Liver (tissue), 9 donors: ENCODE results near the gene OMP. TPM values are rescaled to one million over a fixed set of nuclear protein-coding genes. Genes with fewer than 3 reads are reported as not detected.

Experiments
- DNase-seq: peaks from one replicate; pipeline ENCODE4 v3.0.0-alpha.2; 2017; ENCODE audit warnings: low spot score
- H3K27ac ChIP-seq, 2 donors: one replicate each; pipeline ENCODE4 v1.7.0; 2013; ENCODE audit warnings: inconsistent platforms in 2 of 2, low read length in 2 of 2, control low read depth in 1 of 2, low read depth in 1 of 2, mild to moderate bottlenecking in 1 of 2
- H3K27me3 ChIP-seq, 4 donors: one replicate each; pipeline versions ENCODE4 v1.6.1 to v1.7.0; 2013; ENCODE audit warnings: low read length in 3 of 4, inconsistent platforms in 1 of 4, mild to moderate bottlenecking in 1 of 4, moderate library complexity in 1 of 4; ENCODE audit not compliant: control insufficient read depth in 4 of 4, insufficient read depth in 4 of 4
- H3K36me3 ChIP-seq, 4 donors: one replicate each; pipeline versions ENCODE4 v1.6.1 to v1.7.0; 2013; ENCODE audit warnings: low read length in 3 of 4, mild to moderate bottlenecking in 3 of 4, low read depth in 1 of 4, moderate library complexity in 1 of 4; ENCODE audit not compliant: control insufficient read depth in 4 of 4, insufficient read depth in 3 of 4
- H3K4me1 ChIP-seq, 4 donors: one replicate each; pipeline versions ENCODE4 v1.6.1 to v1.7.0; 2013; ENCODE audit warnings: low read length in 3 of 4, mild to moderate bottlenecking in 3 of 4, moderate library complexity in 1 of 4; ENCODE audit not compliant: control insufficient read depth in 4 of 4, insufficient read depth in 4 of 4
- H3K4me3 ChIP-seq, 3 donors: one replicate each; pipeline versions ENCODE4 v1.6.1 to v1.7.0; 2013; ENCODE audit warnings: low read length in 3 of 3, control low read depth in 1 of 3, low read depth in 1 of 3, mild to moderate bottlenecking in 1 of 3
- H3K9ac ChIP-seq, 2 donors: one replicate each; pipeline ENCODE4 v1.7.0; 2013; ENCODE audit warnings: low read length in 2 of 2, mild to moderate bottlenecking in 2 of 2, moderate library complexity in 2 of 2, control low read depth in 1 of 2, low read depth in 1 of 2
- H3K9me3 ChIP-seq, 4 donors: one replicate each; pipeline versions ENCODE4 v1.6.1 to v1.7.0; 2013; ENCODE audit warnings: low read length in 3 of 4; ENCODE audit not compliant: control insufficient read depth in 4 of 4
- ATF3 ChIP-seq: IDR thresholded peaks from 2 replicates; pipeline ENCODE4 v1.6.1; 2016; ENCODE audit warnings: antibody characterized with exemption
- CTCF ChIP-seq: fragments of 150-350 bp; IDR thresholded peaks from 2 replicates; pipeline ENCODE4 v1.5.1; 2017; ENCODE audit warnings: improper control_type of control experiment, low read depth, low read length; ENCODE audit not compliant: missing input control
- EGR1 ChIP-seq, 2 donors: IDR thresholded peaks; 2 replicates each; pipeline ENCODE4 v1.6.1; 2016 to 2018; ENCODE audit warnings: antibody characterized with exemption in 2 of 2, low read depth in 2 of 2
- FOXA1 ChIP-seq: IDR thresholded peaks from 2 replicates; pipeline ENCODE4 v1.6.1; 2016; ENCODE audit warnings: antibody characterized with exemption
- FOXA2 ChIP-seq: IDR thresholded peaks from 2 replicates; pipeline ENCODE4 v1.6.1; 2016; ENCODE audit warnings: antibody characterized with exemption
- HNF4G ChIP-seq: IDR thresholded peaks from 2 replicates; pipeline ENCODE4 v1.6.1; 2016; ENCODE audit warnings: antibody characterized with exemption
- JUND ChIP-seq, 2 donors: IDR thresholded peaks; 2 replicates each; pipeline ENCODE4 v1.6.1; 2016; ENCODE audit warnings: antibody characterized with exemption in 2 of 2
- MAX ChIP-seq: IDR thresholded peaks from 2 replicates; pipeline ENCODE4 v1.6.1; 2016; ENCODE audit warnings: antibody characterized with exemption
- NR2F2 ChIP-seq: IDR thresholded peaks from 2 replicates; pipeline ENCODE4 v1.6.1; 2016; ENCODE audit warnings: antibody characterized with exemption
- RAD21 ChIP-seq, 2 donors: IDR thresholded peaks; 2 replicates each; pipeline ENCODE4 v1.6.1; 2016; ENCODE audit warnings: antibody characterized with exemption in 2 of 2, mild to moderate bottlenecking in 2 of 2
- REST ChIP-seq: IDR thresholded peaks from 2 replicates; pipeline ENCODE4 v1.6.1; 2016; ENCODE audit warnings: antibody characterized with exemption, mild to moderate bottlenecking
- RXRA ChIP-seq, 2 donors: IDR thresholded peaks; 2 replicates each; pipeline ENCODE4 v1.6.1; 2017 to 2018; ENCODE audit warnings: antibody characterized with exemption in 2 of 2, mild to moderate bottlenecking in 1 of 2
- SP1 ChIP-seq: IDR thresholded peaks from 2 replicates; pipeline ENCODE4 v1.6.1; 2018; ENCODE audit warnings: antibody characterized with exemption, mild to moderate bottlenecking
- TAF1 ChIP-seq: conservative IDR thresholded peaks from 2 replicates; pipeline ENCODE4 v1.6.1; 2016; ENCODE audit warnings: antibody characterized with exemption, mild to moderate bottlenecking
- YY1 ChIP-seq: IDR thresholded peaks from 2 replicates; pipeline ENCODE4 v1.6.1; 2016; ENCODE audit warnings: antibody characterized with exemption, mild to moderate bottlenecking
- whole genome bisulfite sequencing: extraction: QIAGEN DNeasy Blood & Tissue Kit; methylation state at CpG from one replicate; pipeline ENCODE4 v1.1.7; 2013; 5-methylcytosine and 5-hydroxymethylcytosine counted together
- polyA plus RNA-seq, 2 donors: library from polyadenylated mRNA; stranded (reverse) in 1 of 2; unstranded in 1 of 2; fragments of 200-250 nt in 1 of 2; fragments of >200 nt in 1 of 2; fragmentation: Nextera tagmentation in 1 of 2; extraction: Ambion mirVana in 1 of 2; gene quantifications; one replicate each; pipeline versions ENCODE4 v1.2.1 to v1.2.3, GENCODE V29; 2013 to 2015
- total RNA-seq, 2 donors: library from RNA; depleted of rRNA; stranded (reverse); fragments of >200 nt; gene quantifications; one replicate each; pipeline ENCODE4 v1.2.3, GENCODE V29; 2014
- donor health status: healthy.
- donor health status: healthy.
- donor health status: healthy.
- donor health status: healthy.
- donor health status: healthy.

The OMP gene
- total and polyA plus RNA-seq, 4 donors = 0.24 to 0.75 (median 0.65) TPM; not detected in 1

GRCh38 chr11:77089004-77089545 is 13.6 kb upstream of the OMP start:
- Histone ChIP-seq H3K4me3 (no peak overlapping the region), H3K27me3 (no peaks in the 10 kb centered on the region), H3K36me3 (peaks cover 0 to 4% (median 1%) of the 10 kb centered on the region in 4 donors), H3K9ac (no peak overlapping the region), H3K27ac (peak overlapping the region; percentile 14 to 76), H3K9me3 (no peaks in the 10 kb centered on the region), H3K4me1 (peaks cover 23 to 76% (median 61%) of the 10 kb centered on the region in 4 donors)
- DNase-seq = no peak
- 82% methylated on average over 3 of the region's 3 CpGs for WGBS
- TF ChIP-seq RXRA (IDR thresholded peaks at IDR 0.05) (no peak), ATF3 (no peak), FOXA2 (no peak), MAX (no peak), NR2F2 (no peak), FOXA1 (no peak), RAD21 (IDR thresholded peaks at IDR 0.05) (no peak), SP1 (no peak), HNF4G (no peak), REST (no peak), JUND (IDR thresholded peaks at IDR 0.05) (no peak)

GRCh38 chr11:77090046-77090372 is 12.6 kb upstream of the OMP start:
- Histone ChIP-seq H3K4me1 (peaks cover 23 to 78% (median 69%) of the 10 kb centered on the region in 4 donors), H3K27ac (no peak overlapping the region), H3K9me3 (no peaks in the 10 kb centered on the region), H3K9ac (no peak overlapping the region), H3K27me3 (no peaks in the 10 kb centered on the region), H3K4me3 (no peak overlapping the region), H3K36me3 (peaks cover 0 to 4% (median 1%) of the 10 kb centered on the region in 4 donors)
- DNase-seq = no peak
- no peak for TF ChIP-seq NR2F2
- no peak for TF ChIP-seq ATF3
- TF ChIP-seq FOXA1 = no peak
- no peak for TF ChIP-seq YY1
- TF ChIP-seq RAD21 (IDR thresholded peaks at IDR 0.05) = no peak
- no peak for TF ChIP-seq FOXA2
- TF ChIP-seq RXRA (IDR thresholded peaks at IDR 0.05) = no peak
- no peak for TF ChIP-seq SP1
- no peak for TF ChIP-seq CTCF
- TF ChIP-seq HNF4G = no peak
- TF ChIP-seq EGR1 (IDR thresholded peaks at IDR 0.05; ENCODE audit: low read depth in 2 of 2) = no peak
- no peak for TF ChIP-seq TAF1
- WGBS = 84% methylated on average over 4 of the region's 4 CpGs
